Measurements from ENCODE around the gene HOXA4.

- TF ChIP-seq CTCF (IDR thresholded peaks at IDR 0.05): no peak
- peak; percentile 96 for TF ChIP-seq EZH2phosphoT487 (IDR thresholded peaks at IDR 0.05)
- TF ChIP-seq EZH2 (IDR thresholded peaks at IDR 0.05): peak; percentile 93
Observed at GRCh38 chr7:27128776-27129728, 1.5 kb downstream of the HOXA4 start.

Measured in neural progenitor cell (in vitro differentiated cells).